ENCODE results near the gene BAAT. TPM values are rescaled to one million over a fixed set of nuclear protein-coding genes. Genes with fewer than 3 reads are reported as not detected.
A peak's percentile ranks its signal among the peaks of the same experiment; 100 is the strongest.

Gene BAAT
- total and polyA plus RNA-seq, 2 of the 13 experiments (the other 11 are each of a cell fraction or from before 2014, with no cell fraction given): 0.71 to 7.9 TPM

DNA sequence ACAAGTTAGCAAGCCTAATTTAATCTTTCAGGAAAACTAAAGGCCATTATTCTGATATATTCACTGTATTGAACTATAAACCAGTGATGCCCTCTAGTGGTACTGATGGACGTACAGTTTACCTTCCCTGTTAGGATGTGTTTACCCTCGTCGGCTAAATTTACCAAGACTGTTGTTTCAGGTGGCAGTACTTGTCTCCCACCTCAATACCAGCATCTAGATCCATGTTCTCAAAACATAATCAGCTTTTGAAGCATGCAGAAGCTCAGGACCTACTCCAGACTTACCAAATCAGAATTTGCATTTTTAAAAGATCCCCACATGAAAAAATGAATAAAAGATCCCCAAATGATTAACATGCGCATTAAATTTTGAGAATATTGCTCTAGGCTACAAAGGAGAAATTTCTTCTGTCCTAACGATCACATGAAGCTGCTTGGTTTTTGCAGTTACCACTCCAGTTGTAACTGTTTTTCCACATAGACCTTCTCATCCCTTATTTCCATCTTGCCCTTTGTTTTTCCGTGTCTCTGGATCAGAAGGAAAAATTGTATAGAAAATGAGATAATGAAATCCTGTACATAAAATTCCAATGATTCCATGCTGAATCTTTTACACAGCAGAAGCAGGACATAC, 3.2 kb upstream of the BAAT start (continued):
- TF ChIP-seq, protein P1, sequence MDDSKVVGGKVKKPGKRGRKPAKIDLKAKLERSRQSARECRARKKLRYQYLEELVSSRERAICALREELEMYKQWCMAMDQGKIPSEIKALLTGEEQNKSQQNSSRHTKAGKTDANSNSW (CRISPR knock-in tag; IDR thresholded peaks at IDR 0.05; ENCODE audit: borderline replicate concordance): no peak
- TF ChIP-seq, protein P2, sequence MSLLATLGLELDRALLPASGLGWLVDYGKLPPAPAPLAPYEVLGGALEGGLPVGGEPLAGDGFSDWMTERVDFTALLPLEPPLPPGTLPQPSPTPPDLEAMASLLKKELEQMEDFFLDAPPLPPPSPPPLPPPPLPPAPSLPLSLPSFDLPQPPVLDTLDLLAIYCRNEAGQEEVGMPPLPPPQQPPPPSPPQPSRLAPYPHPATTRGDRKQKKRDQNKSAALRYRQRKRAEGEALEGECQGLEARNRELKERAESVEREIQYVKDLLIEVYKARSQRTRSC (CRISPR knock-in tag; IDR thresholded peaks at IDR 0.05; ENCODE audit: low read depth): no peak
- TF ChIP-seq SMAD1 (CRISPR knock-in tag; IDR thresholded peaks at IDR 0.05; ENCODE audit: borderline replicate concordance, low read depth): no peak
- no peak; the same call in 1 of the 2 replicates for TF ChIP-seq TGIF2 (CRISPR knock-in tag; IDR thresholded peaks at IDR 0.05)
- TF ChIP-seq MATR3 (CRISPR knock-in tag; IDR thresholded peaks at IDR 0.05): no peak
- TF ChIP-seq MED1 (CRISPR knock-in tag; IDR thresholded peaks at IDR 0.05): peak; percentile 90
- TF ChIP-seq ZNF407 (CRISPR knock-in tag; IDR thresholded peaks at IDR 0.05; ENCODE audit: not compliant biosample characterization): no peak
- TF ChIP-seq FOXM1 (CRISPR knock-in tag; IDR thresholded peaks at IDR 0.05): no peak
- TF ChIP-seq E2F2 (CRISPR knock-in tag; IDR thresholded peaks at IDR 0.05; ENCODE audit: borderline replicate concordance): no peak
- TF ChIP-seq STAT6 (CRISPR knock-in tag; IDR thresholded peaks at IDR 0.05; ENCODE audit: borderline replicate concordance): no peak
- no peak for TF ChIP-seq SP4 (CRISPR knock-in tag; IDR thresholded peaks at IDR 0.05)
- TF ChIP-seq THAP11 (CRISPR knock-in tag; IDR thresholded peaks at IDR 0.05): 0 out of 2 replicates have a peak, but pooled peaks have one; percentile 13
- peak; percentile 80 for TF ChIP-seq HOMEZ (CRISPR knock-in tag; IDR thresholded peaks at IDR 0.05; ENCODE audit: low read depth)
- no peak for TF ChIP-seq ZNF746 (CRISPR knock-in tag; IDR thresholded peaks at IDR 0.05)

All from HepG2 (cell line).